Ishikawa (cell line): ENCODE data around the gene SERP1.

Experiments
- CEBPB ChIP-seq: IDR thresholded peaks from 2 replicates; pipeline ENCODE4 v1.6.1; 2012
- CREB1 ChIP-seq: IDR thresholded peaks from 2 replicates; pipeline ENCODE4 v1.6.1; 2012; ENCODE audit warnings: low read depth
- EGR1 ChIP-seq: IDR thresholded peaks from 2 replicates; pipeline ENCODE4 v1.6.1; 2012
- EP300 ChIP-seq: IDR thresholded peaks from 2 replicates; pipeline ENCODE4 v1.6.1; 2012; ENCODE audit warnings: borderline replicate concordance
- FOXM1 ChIP-seq: IDR thresholded peaks from 2 replicates; pipeline ENCODE4 v1.6.1; 2012; ENCODE audit warnings: low read depth, borderline replicate concordance
- NFIC ChIP-seq: IDR thresholded peaks from 2 replicates; pipeline ENCODE4 v1.6.1; 2012
- RAD21 ChIP-seq: IDR thresholded peaks from 2 replicates; pipeline ENCODE4 v1.6.1; 2012; ENCODE audit warnings: low read depth
- TAF1 ChIP-seq: IDR thresholded peaks from 2 replicates; pipeline ENCODE4 v1.6.1; 2012; ENCODE audit warnings: low read depth, mild to moderate bottlenecking
- TCF12 ChIP-seq: IDR thresholded peaks from 2 replicates; pipeline ENCODE4 v1.6.1; 2012; ENCODE audit warnings: low read depth
- TEAD4 ChIP-seq: IDR thresholded peaks from 2 replicates; pipeline ENCODE4 v1.6.1; 2012
- YY1 ChIP-seq: IDR thresholded peaks from 2 replicates; pipeline ENCODE4 v1.6.1; 2012; ENCODE audit warnings: low read depth
- ZBTB7A ChIP-seq: IDR thresholded peaks from 2 replicates; pipeline ENCODE4 v1.6.1; 2012; ENCODE audit warnings: low read depth
- TF ChIP-seq, protein P1 (sequence below): IDR thresholded peaks from 2 replicates; pipeline ENCODE4 v1.6.1; 2012
- TF ChIP-seq, protein P2 (sequence below): IDR thresholded peaks from 2 replicates; pipeline ENCODE4 v1.6.1; 2012; ENCODE audit warnings: low read depth, mild to moderate bottlenecking
- TF ChIP-seq, protein P3 (sequence below): IDR thresholded peaks from 2 replicates; pipeline ENCODE4 v1.6.1; 2012

Gene SERP1

DNA sequence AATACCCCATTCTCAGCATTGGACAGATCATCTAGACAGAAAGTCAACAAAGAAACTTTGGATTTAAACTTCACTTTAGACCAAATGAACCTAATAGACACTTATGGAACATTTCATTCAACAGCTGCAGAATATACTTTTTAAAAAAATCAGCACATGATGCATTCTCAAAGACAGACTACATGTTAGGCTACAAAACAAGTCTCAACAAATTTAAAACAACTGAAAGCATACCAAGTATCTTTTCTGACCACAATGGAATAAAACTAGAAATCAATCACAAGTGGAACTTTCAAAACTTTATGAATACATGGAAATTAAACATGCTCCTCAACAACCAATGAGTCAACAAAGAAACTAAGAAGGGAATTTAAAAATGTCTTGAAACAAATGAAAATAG lies 37.9 kb downstream of the SERP1 start:
- TF ChIP-seq NFIC (no peak), FOXM1 (no peak), TCF12 (no peak), CEBPB (no peak), RAD21 (no peak), TEAD4 (no peak), YY1 (no peak), ZBTB7A (no peak), EP300 (no peak), TAF1 (no peak), CREB1 (no peak), EGR1 (no peak)
- TF ChIP-seq, protein P1, sequence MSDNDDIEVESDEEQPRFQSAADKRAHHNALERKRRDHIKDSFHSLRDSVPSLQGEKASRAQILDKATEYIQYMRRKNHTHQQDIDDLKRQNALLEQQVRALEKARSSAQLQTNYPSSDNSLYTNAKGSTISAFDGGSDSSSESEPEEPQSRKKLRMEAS = no peak
- TF ChIP-seq, protein P2, sequence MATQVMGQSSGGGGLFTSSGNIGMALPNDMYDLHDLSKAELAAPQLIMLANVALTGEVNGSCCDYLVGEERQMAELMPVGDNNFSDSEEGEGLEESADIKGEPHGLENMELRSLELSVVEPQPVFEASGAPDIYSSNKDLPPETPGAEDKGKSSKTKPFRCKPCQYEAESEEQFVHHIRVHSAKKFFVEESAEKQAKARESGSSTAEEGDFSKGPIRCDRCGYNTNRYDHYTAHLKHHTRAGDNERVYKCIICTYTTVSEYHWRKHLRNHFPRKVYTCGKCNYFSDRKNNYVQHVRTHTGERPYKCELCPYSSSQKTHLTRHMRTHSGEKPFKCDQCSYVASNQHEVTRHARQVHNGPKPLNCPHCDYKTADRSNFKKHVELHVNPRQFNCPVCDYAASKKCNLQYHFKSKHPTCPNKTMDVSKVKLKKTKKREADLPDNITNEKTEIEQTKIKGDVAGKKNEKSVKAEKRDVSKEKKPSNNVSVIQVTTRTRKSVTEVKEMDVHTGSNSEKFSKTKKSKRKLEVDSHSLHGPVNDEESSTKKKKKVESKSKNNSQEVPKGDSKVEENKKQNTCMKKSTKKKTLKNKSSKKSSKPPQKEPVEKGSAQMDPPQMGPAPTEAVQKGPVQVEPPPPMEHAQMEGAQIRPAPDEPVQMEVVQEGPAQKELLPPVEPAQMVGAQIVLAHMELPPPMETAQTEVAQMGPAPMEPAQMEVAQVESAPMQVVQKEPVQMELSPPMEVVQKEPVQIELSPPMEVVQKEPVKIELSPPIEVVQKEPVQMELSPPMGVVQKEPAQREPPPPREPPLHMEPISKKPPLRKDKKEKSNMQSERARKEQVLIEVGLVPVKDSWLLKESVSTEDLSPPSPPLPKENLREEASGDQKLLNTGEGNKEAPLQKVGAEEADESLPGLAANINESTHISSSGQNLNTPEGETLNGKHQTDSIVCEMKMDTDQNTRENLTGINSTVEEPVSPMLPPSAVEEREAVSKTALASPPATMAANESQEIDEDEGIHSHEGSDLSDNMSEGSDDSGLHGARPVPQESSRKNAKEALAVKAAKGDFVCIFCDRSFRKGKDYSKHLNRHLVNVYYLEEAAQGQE = no peak
- TF ChIP-seq, protein P3, sequence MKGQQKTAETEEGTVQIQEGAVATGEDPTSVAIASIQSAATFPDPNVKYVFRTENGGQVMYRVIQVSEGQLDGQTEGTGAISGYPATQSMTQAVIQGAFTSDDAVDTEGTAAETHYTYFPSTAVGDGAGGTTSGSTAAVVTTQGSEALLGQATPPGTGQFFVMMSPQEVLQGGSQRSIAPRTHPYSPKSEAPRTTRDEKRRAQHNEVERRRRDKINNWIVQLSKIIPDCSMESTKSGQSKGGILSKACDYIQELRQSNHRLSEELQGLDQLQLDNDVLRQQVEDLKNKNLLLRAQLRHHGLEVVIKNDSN = no peak

DNA sequence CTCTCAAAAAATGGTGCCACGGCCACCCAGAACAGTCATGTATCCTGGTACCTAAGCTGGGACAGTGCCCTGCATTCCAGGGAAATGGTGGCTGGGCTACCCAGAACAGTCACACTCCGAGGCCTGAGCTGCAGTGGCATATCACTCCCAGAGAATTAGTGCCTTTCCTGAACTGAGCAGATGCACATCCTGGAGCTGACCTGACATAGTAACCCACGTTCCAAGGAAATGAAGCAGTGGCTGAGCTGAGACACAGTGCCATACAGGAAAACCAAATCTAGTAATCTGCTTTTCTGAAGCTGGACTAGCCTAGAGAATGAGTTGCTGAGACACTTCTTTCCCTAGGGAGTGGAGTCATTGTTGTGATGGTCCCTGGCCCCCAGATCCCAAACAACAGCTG lies 41.8 kb downstream of the SERP1 start:
- TF ChIP-seq, protein P1 = no peak
- TF ChIP-seq EGR1 (no peak), ZBTB7A (no peak), FOXM1 (no peak), CREB1 (no peak), RAD21 (no peak), TCF12 (no peak), YY1 (no peak), TAF1 (no peak), CEBPB (no peak), NFIC (no peak), TEAD4 (no peak)
- TF ChIP-seq, protein P2 = no peak

DNA sequence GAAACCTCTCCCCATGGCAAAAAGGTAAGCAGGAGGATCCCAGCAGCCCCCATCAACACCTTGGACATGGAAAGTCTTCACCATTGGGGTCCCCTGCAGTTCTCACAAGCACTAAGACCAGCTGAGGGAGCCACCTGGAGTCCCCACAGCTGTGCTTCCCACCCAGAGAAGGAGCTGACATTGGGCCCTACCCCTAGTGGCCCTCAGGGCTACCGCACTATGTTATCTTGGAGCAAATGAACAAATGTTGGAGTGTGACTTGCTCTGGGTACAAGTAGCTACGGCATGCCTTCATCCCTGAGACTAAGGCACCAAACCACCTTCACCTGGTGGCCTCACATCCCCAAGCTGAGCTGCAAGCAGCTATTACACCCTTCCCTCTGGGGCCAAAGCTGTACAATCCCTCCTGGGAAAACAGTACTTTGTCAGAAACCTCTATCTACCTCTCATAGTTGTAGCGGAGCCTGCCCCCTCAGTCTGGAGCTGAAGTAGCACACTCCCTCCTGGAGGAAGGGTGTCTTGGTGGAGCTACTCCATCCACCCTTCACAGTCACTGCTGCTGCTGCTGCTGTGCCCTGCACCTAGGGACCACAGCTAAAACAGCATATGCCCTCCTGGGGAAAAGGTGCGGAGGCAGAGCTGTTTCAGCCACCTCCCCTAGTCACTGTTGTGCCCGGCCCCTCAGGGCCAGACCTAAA lies 42.7 kb downstream of the SERP1 start:
- no peak for TF ChIP-seq TCF12
- TF ChIP-seq EGR1 = no peak
- TF ChIP-seq CREB1 = no peak
- no peak for TF ChIP-seq RAD21
- TF ChIP-seq, protein P3 = no peak
- TF ChIP-seq TAF1 = no peak
- no peak for TF ChIP-seq FOXM1
- TF ChIP-seq, protein P1 = no peak
- no peak for TF ChIP-seq NFIC
- no peak for TF ChIP-seq CEBPB
- TF ChIP-seq YY1 = no peak
- TF ChIP-seq, protein P2 = no peak

DNA sequence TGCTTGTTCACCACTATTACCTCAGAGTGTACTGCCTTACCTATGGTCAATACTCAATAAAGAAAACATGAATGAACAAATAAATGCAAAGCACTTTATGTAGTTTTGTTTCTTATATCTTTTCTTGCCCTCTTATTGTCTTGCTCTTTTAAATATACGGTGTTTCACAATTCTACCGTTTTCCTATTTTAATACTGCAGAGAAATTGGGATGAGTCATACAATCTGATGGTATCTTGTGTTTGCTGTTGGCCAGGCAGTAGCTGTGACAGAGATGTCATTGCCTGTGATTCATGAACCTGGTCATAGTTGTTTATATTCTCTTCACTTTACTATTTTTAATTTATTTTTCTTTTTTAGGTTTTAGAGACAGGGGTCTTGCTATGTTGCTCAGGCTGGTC lies 48.3 kb downstream of the SERP1 start:
- TF ChIP-seq EP300 (no peak), NFIC (no peak), TCF12 (no peak), CEBPB (no peak), CREB1 (no peak), TEAD4 (no peak)
- TF ChIP-seq, protein P1 = no peak
